GM21390 (cell line): ENCODE measurements around the gene ADCY5.

Experiments used
- ATAC-seq: cut with Tn5 transposase; IDR thresholded peaks from one replicate; pipeline ENCODE4 v1.9.1; 2021; ENCODE audit not compliant: unreplicated experiment

Gene ADCY5

DNA sequence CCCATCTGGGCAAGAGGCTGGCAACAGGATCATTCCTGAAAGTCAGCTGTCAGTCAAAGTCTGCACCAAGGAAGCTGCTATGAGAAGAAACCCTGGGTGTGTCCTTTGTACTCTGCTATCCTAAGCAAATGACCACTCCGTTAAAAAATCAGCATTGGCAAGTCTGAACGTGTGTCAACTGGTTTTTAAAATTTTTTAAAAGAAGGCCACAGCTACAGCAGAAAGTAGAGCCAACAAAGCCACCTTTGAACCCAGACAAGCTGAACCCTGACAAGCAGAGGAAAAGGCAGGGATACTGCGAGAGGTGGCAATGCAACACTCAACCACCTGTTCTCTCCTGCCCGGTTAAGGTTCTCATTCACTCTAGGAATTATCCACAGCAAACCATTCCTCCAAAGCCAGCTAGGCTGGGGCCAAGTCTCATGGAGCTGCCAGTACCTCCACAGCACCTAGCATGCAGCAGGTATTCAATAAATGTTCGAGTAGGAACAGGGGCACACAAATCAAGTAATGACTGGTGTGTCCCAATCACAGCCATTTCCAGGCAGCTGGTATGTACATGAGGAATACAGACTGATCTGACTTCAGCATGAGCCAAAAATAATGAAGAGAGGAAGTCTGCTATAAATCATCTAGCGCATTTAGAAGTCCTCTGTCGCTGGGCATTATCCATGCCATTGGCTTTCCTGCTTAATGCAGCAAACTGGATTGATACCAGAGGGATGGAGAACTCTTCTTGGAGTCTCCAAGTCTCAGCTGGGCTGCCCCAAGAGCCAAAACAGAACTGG lies 76.0 kb downstream of the ADCY5 start:
- ATAC-seq, result no peak

DNA sequence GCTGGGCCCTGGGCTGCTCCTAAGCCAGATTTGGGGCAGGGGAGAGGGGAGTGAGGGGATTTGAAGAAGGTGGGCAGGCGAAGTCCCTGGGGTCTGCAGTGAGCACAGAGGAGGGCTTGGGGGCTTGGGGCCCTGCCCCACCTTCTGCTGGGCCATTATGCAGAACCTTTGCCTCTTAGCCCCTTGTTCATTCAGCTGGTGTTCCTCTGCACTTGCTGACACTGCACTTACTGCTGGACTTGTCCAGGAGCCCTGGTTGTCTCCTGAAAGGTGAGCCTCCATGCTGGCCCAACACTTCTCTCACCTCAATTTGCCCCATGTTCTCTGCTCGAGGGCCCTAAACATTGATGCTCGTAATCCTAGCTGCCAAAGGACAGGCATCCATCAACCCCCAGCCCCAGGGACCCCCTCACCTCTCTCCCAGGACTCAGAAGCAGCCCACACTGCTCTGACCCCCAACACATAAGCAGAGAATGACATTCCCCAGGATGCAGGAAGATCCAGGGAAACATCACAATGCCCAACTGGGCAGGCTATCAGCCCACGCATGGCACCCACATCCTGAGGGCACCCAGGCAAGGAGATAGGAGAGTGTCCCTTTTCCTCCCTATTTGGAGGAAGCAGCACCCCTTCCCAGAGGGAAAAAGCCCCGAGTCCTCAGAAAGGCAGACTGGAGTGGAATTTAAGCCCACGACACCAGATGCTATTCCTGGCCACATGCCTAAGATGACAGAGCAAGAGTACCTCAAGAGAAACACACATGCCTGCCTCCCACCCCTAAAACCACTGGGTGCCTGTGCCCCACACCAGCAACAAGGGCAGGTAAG lies 76.8 kb downstream of the ADCY5 start:
- ATAC-seq, result no peak

DNA sequence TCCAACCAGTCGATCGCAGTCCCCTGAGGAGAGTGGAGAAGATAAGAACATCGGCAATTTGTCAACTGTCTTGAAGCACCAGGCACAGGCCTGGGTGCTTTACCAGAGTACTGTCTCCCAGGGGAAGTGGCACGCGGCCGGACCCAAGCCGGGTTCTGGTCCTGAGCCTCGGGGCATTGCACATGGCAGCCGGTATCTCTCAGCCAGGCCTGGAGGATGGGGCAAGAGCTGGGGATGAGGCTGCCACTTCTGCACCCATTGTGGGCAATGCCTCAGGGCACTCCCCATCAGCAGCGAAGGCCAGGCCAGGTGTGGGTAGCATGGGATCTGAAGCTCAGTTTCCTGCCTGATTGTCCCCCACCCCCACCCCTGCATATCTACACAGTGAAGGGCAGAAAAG lies 77.5 kb downstream of the ADCY5 start:
- ATAC-seq, result no peak

DNA sequence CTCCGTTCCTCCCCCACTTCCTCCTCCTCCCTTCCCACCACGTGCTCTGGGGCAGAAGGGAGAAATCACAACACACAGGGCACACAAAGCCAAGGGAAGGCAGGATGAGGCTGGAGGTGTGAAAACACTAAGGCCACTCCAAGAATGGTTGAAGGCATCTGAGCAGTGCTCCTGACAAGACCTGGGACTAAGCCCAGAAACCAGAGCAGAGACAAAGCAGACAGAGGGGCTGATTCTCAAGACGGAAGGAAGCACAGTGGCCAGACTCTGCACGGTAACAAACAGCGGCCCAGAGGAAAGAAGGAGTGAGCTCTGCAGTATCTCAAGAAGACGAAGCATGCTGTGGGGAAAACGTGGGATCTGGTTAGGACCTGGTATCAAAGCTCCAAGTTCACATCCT lies 78.1 kb downstream of the ADCY5 start:
- no peak for ATAC-seq

DNA sequence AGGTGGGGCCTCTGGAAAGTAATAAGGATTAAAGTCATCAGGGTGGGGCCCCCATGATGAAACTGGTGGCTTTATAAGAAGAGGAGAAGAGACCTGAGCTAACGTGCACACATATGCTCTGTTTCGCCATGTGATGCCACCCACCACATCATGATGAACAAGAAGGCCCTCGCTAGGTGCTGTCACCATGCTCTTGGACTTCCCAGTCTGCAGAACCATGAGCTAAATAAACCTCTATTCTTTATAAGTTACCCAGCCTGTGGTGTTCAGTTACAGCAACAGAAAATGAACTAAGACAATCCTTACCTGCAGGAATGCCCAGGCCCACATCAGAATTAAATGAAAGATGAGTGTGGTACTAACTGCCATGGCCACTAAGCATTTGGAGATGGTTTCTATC lies 79.8 kb downstream of the ADCY5 start:
- ATAC-seq, result no peak

DNA sequence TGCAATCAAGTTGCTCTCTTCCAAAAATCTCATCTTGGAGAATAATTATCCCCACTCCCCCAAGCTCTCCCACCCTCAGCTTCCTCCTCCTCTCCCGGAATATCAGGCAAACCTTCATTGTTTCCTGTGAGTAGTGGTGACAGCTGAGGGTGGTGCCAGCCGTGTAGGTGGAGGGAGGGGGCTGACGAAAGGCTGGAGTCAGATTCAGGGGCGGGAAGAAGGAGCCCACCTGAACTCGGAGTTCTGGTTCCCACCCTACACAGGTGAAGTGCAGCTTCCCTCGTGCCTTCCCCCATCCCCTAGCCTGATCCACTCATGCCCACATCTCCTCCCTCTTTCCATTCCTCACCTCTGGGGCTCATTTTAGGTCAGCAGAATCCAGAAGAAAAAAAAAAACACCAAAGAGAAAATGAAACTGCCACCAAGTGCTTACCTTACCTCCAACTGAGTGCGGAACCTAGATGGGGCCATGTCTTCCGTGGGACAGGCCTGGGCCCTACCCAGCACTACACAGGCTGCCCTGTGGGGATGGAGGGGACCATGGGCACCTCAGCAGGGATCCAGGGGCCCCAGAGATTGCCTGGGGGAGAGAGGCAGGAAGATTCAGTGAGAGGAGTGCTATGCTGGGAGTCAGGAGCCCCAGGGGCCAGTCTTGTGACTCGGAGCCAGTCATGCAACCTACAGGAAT lies 81.3 kb downstream of the ADCY5 start:
- no peak for ATAC-seq

DNA sequence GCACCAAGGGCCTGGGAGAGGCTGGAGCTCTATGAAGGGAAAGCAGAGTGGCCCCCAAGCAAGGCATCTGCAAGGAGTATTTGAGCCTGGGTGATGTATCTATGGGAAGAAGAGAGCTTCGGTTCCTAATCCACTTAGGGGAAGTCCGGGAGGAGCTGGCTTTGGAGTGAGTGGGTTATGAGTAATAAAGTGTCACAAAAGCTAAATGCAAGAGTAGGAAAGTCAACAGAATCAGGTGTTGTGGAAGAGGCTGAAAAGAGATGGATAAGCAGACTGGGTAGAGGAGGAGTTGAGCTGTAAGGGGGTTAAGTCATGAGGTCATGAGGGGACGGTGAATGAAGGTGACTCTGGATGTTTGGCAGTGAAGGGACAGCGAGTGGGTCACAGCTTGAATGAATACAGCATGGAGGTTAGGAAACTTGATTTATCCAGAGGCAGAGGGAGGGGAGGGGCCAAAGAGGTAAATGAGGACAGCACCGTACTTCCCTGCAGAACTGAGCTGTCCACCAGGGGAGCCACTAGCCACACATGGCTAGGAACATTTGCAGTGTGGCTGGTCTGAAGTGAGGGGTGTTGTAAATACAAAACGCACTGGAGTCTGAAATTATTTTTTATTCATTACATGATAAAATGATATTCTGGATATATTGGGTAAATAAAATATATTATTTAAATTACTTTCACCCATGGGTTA lies 83.3 kb downstream of the ADCY5 start:
- ATAC-seq, result no peak

DNA sequence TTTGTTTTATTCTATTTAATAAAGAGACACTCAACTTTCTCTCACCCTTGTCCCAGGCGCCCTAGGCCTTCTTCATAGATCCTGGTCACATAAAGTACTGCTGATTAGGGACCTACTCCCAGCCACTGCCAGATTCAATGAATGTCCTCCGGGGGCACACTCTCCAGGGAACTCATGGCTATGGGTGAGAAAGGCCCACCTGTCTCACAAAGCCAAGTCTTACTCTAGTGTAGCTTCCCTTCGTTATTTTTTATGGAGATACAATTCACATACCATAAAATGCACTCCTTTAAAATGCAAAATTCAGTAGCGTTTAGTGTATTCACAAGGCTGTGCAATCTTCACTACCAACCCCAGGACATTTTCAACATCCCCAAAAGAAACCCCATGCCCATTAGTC lies 87.8 kb downstream of the ADCY5 start:
- ATAC-seq, result no peak

DNA sequence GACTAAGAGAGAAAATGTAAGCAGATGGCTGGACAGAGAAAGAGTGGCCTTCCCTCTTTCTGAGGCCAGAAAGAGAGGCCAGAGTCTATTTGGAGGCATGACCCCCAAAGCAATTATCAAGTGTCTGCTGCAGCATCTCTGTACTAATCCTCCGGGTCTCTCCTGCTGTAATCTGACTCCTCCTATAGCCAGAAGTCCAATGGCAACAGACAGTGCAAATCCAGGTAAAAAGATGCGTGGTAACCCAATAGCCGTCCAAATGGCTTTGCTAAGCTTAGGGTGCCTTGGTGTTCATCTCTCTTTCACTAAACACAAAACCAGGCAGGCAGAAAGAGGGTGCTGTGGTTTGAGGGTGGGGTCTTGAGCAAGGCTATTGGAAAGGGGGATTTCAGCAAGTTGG lies 91.6 kb downstream of the ADCY5 start:
- no peak for ATAC-seq

DNA sequence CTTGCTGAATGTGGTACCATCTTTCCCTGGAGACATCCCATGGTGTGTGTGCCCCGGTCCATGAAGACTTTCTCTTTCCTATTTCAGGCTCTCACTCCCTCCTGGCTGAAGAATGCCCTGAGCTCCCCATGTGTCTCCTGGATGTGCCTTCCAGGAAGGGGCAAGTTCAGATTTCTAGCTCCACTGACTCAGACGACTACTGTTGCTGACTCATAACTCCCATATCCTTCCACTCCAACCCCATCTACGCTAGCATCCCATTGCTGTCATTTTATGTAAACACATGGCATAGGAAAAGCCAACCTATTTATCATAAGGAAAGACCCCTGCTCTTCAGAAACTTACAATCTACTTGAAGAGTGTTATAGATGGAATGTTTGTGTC lies 95.0 kb downstream of the ADCY5 start:
- no peak for ATAC-seq

DNA sequence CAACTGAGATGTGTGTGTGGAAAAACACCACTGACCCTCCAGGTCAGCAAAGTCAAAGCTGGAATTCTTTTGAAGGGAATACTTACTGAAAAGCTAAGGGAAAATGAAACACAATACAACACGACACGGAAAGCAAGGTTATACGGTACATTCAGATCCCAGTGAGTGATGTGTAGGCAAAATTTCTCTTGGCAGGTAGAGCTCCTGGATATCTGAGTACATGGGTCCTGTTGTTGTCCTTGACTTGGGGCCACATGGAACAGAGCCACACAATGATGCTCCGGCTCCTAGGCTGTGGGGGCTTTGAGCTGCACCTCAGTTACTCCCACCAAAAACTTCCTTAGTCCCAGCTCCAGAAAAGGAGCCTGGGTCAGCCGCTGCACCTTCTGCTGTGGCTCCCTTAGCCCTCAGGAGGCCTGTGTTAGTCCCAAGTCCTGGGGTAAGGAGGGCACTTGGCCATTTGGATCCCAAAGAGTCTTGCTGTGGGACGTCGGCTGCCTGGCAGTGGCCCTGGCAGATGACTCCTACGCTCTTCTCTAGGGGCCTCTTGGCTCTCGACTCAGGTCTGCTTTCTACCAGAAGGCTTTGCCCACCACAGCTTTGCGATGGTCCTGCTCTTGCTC lies 95.6 kb downstream of the ADCY5 start:
- ATAC-seq, result no peak

DNA sequence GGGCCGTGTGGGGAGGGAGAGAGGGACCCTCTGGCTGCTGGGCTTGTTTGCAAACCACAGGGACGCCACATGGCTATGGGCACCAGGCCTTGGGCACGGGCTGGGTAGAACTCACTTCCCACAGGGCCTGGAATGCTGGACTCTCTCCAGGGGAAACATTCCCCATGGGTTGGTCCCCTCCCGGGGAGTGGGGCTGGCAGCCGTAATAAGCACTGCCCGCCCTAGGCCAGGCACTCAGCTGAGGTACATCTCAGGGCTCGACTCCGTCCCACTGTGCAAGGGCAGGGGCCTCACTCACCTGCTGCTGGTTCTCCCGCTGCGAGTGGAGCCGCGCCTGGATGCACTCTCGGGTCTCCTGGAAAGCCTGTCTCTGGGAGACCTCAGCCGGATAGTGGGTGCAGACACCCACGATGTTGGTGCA lies 96.7 kb downstream of the ADCY5 start:
- no peak for ATAC-seq

DNA sequence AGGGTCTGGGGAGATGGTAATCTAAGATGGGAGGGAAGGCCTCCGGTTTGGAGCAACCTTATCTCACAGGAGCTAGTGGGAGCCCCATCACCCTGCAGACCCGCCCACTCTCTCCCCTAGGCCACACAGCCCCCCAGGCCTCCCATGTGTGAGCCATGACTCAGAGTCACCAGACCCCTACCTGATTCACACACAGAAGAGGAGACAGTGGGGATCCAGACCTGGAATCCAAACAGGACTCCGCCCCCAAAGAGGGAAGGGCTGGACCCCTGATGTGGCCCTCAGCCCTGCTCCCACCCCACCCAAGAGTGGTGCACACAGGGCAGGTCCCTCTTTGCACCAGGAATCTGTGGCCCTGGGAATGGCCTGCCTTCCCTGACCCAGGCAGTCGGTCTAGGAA lies 97.4 kb downstream of the ADCY5 start:
- no peak for ATAC-seq

DNA sequence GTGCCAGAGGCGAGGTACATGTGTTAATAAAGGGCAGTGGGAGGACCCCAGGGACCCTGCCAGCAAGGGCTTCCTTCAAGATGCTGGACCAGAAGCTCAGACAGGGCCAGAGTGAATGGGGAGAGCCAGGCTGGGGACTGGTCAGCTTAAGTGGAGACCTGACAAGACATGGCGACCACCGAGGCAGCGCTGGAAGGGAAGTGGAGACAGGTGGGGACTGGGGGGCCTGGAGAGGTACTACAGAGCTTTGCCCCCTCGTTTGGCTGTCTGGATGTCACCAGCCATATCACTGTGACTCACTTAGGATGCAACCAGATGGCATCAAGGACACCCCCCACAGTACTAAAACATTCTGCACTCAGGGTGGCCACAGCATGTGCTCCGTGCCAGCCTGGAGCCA lies 97.9 kb downstream of the ADCY5 start:
- no peak for ATAC-seq

DNA sequence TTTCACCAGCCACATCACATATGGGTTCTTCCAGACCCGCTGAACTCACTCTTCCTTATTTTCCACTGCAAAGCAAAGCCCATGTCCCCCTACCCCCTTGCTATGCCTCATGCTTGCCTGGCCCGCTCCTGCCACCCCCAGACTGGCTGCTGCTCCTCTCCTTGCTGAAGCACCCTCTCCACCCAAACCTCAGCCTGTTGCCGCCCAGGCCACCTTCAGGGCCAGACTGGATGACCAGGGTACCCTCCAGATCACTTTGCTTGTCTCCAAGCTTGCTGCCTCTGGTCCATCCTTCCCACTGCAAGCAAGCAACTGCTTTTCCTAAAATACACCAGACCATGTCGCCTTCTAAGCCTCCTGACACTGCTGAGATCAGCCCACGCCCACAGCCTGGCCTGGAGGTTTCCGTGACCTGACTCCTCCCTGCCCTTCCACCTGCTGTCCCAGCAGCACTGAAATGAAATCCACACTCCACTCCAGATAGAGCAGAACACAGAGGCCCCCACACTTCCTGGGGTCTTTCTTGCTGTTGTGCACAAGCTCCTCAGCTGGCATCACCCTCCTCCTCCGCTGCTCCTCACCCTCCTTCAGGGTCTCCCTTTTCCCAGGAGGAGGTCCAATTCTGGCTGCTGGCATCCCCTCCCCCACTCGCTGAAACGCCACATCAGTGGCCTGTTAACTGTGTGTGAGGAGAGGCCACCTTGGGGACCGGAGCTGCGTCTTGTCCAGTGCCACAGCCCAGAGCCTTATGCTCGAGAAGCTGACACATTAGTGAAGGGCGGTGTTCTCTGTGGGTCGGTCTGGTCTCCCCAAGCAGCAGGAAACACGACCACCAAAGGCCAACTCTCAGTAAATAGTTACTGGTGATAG lies 99.1 kb downstream of the ADCY5 start:
- no peak for ATAC-seq

DNA sequence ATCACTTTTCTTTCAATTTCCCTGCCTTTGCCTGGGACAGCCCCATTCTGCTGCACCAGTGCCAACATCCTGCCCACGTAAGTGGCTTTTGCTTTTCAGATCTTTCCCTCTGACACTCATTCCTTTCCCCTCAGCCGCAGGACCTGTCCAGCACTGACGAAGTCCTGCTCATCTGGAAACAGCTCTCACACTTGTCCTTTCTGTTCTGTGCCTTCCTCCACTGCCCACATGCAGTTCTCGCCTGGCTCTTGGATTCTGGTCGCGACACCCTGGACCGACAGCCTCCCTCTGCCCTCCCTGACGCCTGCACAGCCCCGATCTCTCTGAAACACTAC lies 99.7 kb downstream of the ADCY5 start:
- ATAC-seq, result no peak

DNA sequence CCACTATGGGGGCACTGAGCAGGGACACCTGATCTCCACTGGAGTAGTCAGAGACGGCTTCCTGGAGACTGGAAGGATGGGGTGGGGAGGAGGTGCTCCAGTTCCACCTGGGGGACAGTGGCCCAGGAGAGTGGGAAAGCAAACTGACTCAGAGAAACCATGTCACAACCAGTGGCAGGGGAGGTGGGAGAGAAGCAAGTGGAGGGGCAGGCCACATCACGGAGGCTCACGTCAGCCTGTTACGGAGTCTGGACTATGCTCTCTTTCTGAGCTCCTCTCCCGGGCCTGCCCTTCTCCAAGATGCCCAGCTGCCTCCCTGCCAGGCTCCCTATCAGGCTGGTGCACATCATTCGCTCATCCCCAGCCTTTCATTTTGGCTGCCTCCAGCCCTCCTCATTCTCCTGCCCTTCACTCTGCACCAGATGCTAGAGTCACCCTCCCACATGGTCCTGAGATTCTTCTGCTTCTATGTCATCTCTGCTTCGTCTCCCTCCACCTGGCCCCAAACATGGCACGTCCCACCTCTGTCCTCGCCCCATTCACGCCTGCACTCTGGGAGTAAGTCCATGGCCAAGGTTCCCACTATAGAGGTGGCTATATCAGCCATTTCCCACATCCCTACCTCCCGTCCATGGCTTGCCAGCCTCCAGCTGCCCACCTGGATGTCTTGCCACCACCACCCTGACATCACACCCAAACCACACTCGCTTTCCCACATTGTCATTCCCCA lies 100.3 kb downstream of the ADCY5 start:
- ATAC-seq, result no peak

DNA sequence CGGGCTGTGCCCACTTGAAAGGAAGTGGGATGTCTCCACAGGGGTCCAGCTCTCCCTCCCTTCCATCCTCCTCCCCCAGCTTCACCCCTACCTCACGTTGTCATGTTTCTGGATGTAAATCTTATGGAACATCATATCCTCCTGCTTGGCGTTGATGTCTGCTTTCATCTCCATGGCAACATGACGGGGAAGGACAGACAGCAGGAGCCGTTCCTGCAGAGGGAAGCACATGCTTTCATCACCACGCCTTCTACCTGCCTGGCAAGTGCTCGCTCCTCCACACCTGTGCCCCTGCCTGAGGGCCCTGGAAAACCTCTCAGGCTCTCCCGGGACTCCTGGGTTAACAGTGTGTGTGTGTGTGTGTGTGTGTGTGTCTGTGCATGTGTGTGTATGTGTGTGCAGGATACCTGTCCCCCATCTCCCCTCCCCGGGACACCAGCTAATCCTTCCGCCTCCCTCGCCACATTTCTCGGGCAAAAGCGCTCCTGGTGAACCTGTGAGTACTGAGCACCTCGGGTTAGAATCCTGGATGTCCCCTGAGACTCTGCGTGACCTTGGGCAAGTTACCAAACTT lies 101.1 kb downstream of the ADCY5 start:
- ATAC-seq, result no peak

DNA sequence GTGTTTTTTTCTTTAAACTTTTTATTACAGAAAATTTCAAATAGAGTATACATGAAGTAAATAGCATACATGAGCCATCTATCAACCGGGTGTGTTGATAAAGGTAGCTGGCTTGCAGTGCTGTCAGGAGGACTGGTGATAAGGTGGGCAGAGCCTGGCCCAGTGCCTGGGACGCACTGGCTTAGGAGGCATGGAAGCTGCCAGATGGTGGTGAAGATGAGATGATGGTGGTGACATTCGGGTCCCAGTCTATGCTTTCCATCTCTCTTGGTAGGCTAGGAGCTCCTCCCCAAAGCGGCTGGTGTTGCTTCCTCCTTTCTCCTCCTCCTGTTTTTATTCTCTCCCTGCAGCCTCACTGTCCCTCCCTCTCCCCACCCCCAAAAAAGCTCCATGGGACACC lies 101.7 kb downstream of the ADCY5 start:
- ATAC-seq, result no peak
